MCF 10A (cell line): ENCODE measurements around the gene PHF1. TPM values are rescaled to one million over a fixed set of nuclear protein-coding genes. Genes with fewer than 3 reads are reported as not detected.

Experiments used
- BruUV-seq: library from RNA; stranded (reverse); fragments of 400-500 nt; replicated peaks from 2 replicates; lab custom pipeline; 2021; lab: Mats Ljungman, UMichigan
- CTCF ChIA-PET: fragments of 300-600 bp; sonication (Branson Sonifier 250); formaldehyde crosslinking; extraction: SDS; loops from one replicate; lab custom pipeline; 2021; ENCODE audit warnings: antibody characterized with exemption, inconsistent platforms; lab: Yijun Ruan, JAX
- POLR2A ChIA-PET: fragments of 300-600, 350-650 bp; sonication (Branson Sonifier 250); formaldehyde crosslinking; extraction: SDS; loops from one replicate; lab custom pipeline; 2020; ENCODE audit warnings: antibody characterized with exemption, inconsistent platforms; lab: Yijun Ruan, JAX
- DNase-seq: peaks from one replicate; pipeline ENCODE4 v3.0.0-alpha.2; 2018; ENCODE audit not compliant: unreplicated experiment
- H3K27ac Mint-ChIP-seq: one replicate; pipeline ENCODE4 v1.8.0; 2022; ENCODE audit warnings: mild to moderate bottlenecking, low read depth, mixed read lengths; ENCODE audit not compliant: unreplicated experiment
- H3K27me3 Mint-ChIP-seq: one replicate; pipeline ENCODE4 v1.8.0; 2022; ENCODE audit warnings: mixed read lengths; ENCODE audit not compliant: insufficient read depth, unreplicated experiment
- H3K36me3 Mint-ChIP-seq: one replicate; pipeline ENCODE4 v1.8.0; 2022; ENCODE audit warnings: mild to moderate bottlenecking, moderate library complexity, mixed read lengths; ENCODE audit not compliant: insufficient read depth, unreplicated experiment
- H3K4me1 Mint-ChIP-seq: one replicate; pipeline ENCODE4 v1.8.0; 2022; ENCODE audit warnings: mixed read lengths; ENCODE audit not compliant: insufficient read depth, unreplicated experiment
- H3K4me3 Mint-ChIP-seq: one replicate; pipeline ENCODE4 v1.8.0; 2022; ENCODE audit warnings: mild to moderate bottlenecking, moderate library complexity, mixed read lengths; ENCODE audit not compliant: unreplicated experiment
- H3K9me3 Mint-ChIP-seq: one replicate; pipeline ENCODE4 v1.8.0; 2022; ENCODE audit warnings: mixed read lengths; ENCODE audit not compliant: unreplicated experiment
- CTCF ChIP-seq: fragments of 200-600 bp; IDR thresholded peaks from one replicate; pipeline ENCODE4 v1.8.0; 2022; ENCODE audit warnings: antibody characterized with exemption, mild to moderate bottlenecking; ENCODE audit not compliant: unreplicated experiment
- intact Hi-C: fragments of 100-400 bp; cut with micrococcal nuclease; formaldehyde crosslinking; loops from 2 replicates; pipeline ENCODE4 v1.14.1; 2022
- total RNA-seq: library from RNA; stranded (reverse); gene quantifications from 2 replicates; pipeline ENCODE4 v1.2.3, GENCODE V29; 2022

The PHF1 gene
- total RNA-seq, 1 experiment from 2014 or later: 28.9 TPM

GRCh38 chr6:33404884-33405283, 5.9 kb upstream of the PHF1 start:
- peaks cover 32% of the 10 kb centered on the region for H3K36me3 Mint-ChIP-seq
- H3K4me3 Mint-ChIP-seq: no peak overlapping the region

GRCh38 chr6:33405386-33405940, 5.4 kb upstream of the PHF1 start:
- POLR2A ChIA-PET: no interaction called here
- no peak for TF ChIP-seq CTCF
- peaks cover 9% of the 10 kb centered on the region for H3K4me1 Mint-ChIP-seq
- CTCF ChIA-PET: interaction anchor here (0.7 to 1.9 kb wide), 4 partner anchors 9 to 389 kb away, joined by 3 to 5 read pairs (median 3); no protein-coding TSS in a partner anchor
- intact Hi-C loops: no loop called here
- no peak overlapping the region for H3K4me3 Mint-ChIP-seq
- peak overlapping the region; percentile 23 for H3K27ac Mint-ChIP-seq
- no peaks in the 10 kb centered on the region for H3K9me3 Mint-ChIP-seq
- H3K27me3 Mint-ChIP-seq: no peaks in the 10 kb centered on the region
- DNase-seq: no peak
- peaks cover 26% of the 10 kb centered on the region for H3K36me3 Mint-ChIP-seq
- BruUV-seq: no TSS peak

More at GRCh38 chr6:33404884-33405283, 5.9 kb upstream of the PHF1 start:
- Mint-ChIP-seq H3K9me3 (no peaks in the 10 kb centered on the region), H3K27me3 (no peaks in the 10 kb centered on the region), H3K27ac (no peak overlapping the region), H3K4me1 (peaks cover 7% of the 10 kb centered on the region)
- intact Hi-C loops: no loop called here
- no peak for TF ChIP-seq CTCF
- POLR2A ChIA-PET: no interaction called here
- no peak for DNase-seq
- CTCF ChIA-PET: interaction anchor here (0.7 to 1.9 kb wide), 2 partner anchors 14 to 388 kb away, joined by 3 to 5 read pairs; no protein-coding TSS in a partner anchor
- BruUV-seq: no TSS peak

GRCh38 chr6:33406126-33406525, 4.7 kb upstream of the PHF1 start:
- Mint-ChIP-seq H3K4me1 (peaks cover 9% of the 10 kb centered on the region), H3K27ac (no peak overlapping the region), H3K36me3 (peaks cover 22% of the 10 kb centered on the region), H3K4me3 (no peak overlapping the region), H3K9me3 (no peaks in the 10 kb centered on the region), H3K27me3 (no peaks in the 10 kb centered on the region)
- ChIA-PET CTCF (interaction anchor here (1.3 to 1.9 kb wide), 2 partner anchors 15 to 20 kb away, joined by 3 to 5 read pairs; no protein-coding TSS in a partner anchor), POLR2A (no interaction called here)
- intact Hi-C loops: no loop called here
- no peak for DNase-seq
- TF ChIP-seq CTCF: no peak
- BruUV-seq: no TSS peak

- Mint-ChIP-seq H3K4me3 (no peak overlapping the region), H3K36me3 (peaks cover 14% of the 10 kb centered on the region), H3K9me3 (no peaks in the 10 kb centered on the region), H3K27me3 (no peaks in the 10 kb centered on the region), H3K27ac (no peak overlapping the region), H3K4me1 (peaks cover 13% of the 10 kb centered on the region)
- ChIA-PET CTCF (interaction anchor here (0.6 to 1.3 kb wide), 6 partner anchors 12 to 707 kb away, joined by 3 to 4 read pairs (median 3); no protein-coding TSS in a partner anchor), POLR2A (interaction anchor here (0.8 to 4.0 kb wide), 4 partner anchors 15 to 136 kb away, joined by 3 to 12 read pairs (median 3); partner anchors contain the start of genes KIFC1, RGL2, RPS18 and VPS52)
- intact Hi-C loops: loop anchor here (1.0 kb wide), 1 partner anchor 127 kb away; no protein-coding TSS in a partner anchor
- no TSS peak for BruUV-seq
- TF ChIP-seq CTCF: peak; percentile 33
- DNase-seq: peak; percentile 43
Observed at GRCh38 chr6:33407132-33407718, 3.6 kb upstream of the PHF1 start.
